ENCODE data around the gene RGS9.

Gene RGS9

GRCh38 chr17:65147955-65148354, 10.8 kb downstream of the RGS9 start:
- Histone ChIP-seq H3K4me1 (no peaks in the 10 kb centered on the region), H3K9me3 (no peaks in the 10 kb centered on the region), H3K4me3 (ENCODE audit: low read depth, low read length) (no peak overlapping the region), H3K36me3 (no peaks in the 10 kb centered on the region), H3K27me3 (no peaks in the 10 kb centered on the region)
- no peak for DNase-seq
- TF ChIP-seq CTCF (IDR thresholded peaks at IDR 0.05; ENCODE audit: low read depth, low read length): no peak

- no peaks in the 10 kb centered on the region for H3K27me3 ChIP-seq
- no peaks in the 10 kb centered on the region for H3K9me3 ChIP-seq
- no peak for DNase-seq
- H3K4me1 ChIP-seq: peaks cover 2% of the 10 kb centered on the region; the same call in 1 of the 2 replicates
- no peak for TF ChIP-seq CTCF (IDR thresholded peaks at IDR 0.05; ENCODE audit: low read depth, low read length)
- no peaks in the 10 kb centered on the region for H3K36me3 ChIP-seq
- H3K4me3 ChIP-seq (ENCODE audit: low read depth, low read length): no peak overlapping the region
Observed at GRCh38 chr17:65154770-65155589, 17.8 kb downstream of the RGS9 start.

- DNase-seq: no peak
- Histone ChIP-seq H3K4me1 (peaks cover 2% of the 10 kb centered on the region; the same call in 1 of the 2 replicates), H3K36me3 (no peaks in the 10 kb centered on the region), H3K27me3 (no peaks in the 10 kb centered on the region), H3K4me3 (ENCODE audit: low read depth, low read length) (no peak overlapping the region), H3K9me3 (no peaks in the 10 kb centered on the region)
- no peak for TF ChIP-seq CTCF (IDR thresholded peaks at IDR 0.05; ENCODE audit: low read depth, low read length)
Observed at GRCh38 chr17:65155622-65156021, 18.5 kb downstream of the RGS9 start.

- no peak overlapping the region for H3K4me3 ChIP-seq (ENCODE audit: low read depth, low read length)
- TF ChIP-seq CTCF (IDR thresholded peaks at IDR 0.05; ENCODE audit: low read depth, low read length): no peak
- H3K36me3 ChIP-seq: no peaks in the 10 kb centered on the region
- peaks cover 2% of the 10 kb centered on the region; the same call in 1 of the 2 replicates for H3K4me1 ChIP-seq
- H3K27me3 ChIP-seq: no peaks in the 10 kb centered on the region
- no peak for DNase-seq
- no peaks in the 10 kb centered on the region for H3K9me3 ChIP-seq
Observed at GRCh38 chr17:65156185-65156834, 19.1 kb downstream of the RGS9 start.

GRCh38 chr17:65156835-65157565, 19.8 kb downstream of the RGS9 start:
- TF ChIP-seq CTCF (IDR thresholded peaks at IDR 0.05; ENCODE audit: low read depth, low read length): no peak
- DNase-seq: no peak

More at GRCh38 chr17:65156835-65157565, 19.8 kb downstream of the RGS9 start:
- no peak overlapping the region for H3K4me3 ChIP-seq (ENCODE audit: low read depth, low read length)
- no peaks in the 10 kb centered on the region for H3K36me3 ChIP-seq
- peaks cover 2% of the 10 kb centered on the region; the same call in 1 of the 2 replicates for H3K4me1 ChIP-seq
- no peaks in the 10 kb centered on the region for H3K9me3 ChIP-seq
- no peaks in the 10 kb centered on the region for H3K27me3 ChIP-seq

Data from BE2C (cell line).